Measurements from ENCODE around the gene SLF2.

DNA sequence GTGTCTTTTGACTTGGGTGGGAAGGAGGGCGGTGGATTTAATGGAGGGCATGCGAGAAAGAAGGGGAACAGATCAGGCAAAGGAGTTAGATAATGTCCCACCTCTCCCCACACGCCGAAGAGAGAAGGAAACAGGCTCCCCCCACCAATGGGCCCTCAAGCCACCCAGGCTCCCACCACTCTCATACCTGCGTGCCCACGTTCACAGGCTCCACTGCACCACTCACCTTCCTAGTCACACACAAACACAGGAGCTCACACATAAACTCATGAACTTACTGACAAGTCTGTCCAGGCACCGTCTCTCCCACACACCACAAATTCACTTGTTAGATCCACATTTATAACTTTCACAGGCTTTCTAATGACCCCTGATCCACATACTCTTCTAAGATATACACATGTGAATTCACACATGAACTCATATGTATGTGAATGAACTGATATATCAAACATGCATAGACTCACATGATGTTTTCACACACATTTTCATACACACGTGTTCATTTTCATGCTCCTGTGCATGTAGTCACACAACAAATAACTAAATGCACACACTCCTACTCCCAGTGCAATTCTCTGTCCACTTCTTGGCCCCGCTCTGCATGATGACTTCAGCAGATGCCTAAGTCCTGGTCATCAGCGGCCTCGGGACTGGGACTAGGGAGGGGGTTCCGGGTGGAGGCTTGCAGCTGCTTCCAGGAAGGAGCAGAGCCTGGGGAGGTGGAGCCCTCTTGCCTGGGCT lies 88.3 kb downstream of the SLF2 start:
- TF ChIP-seq CTCF (IDR thresholded peaks at IDR 0.05; ENCODE audit: insufficient read depth, low read depth, low read length) (no peak), EZH2 (IDR thresholded peaks at IDR 0.05; ENCODE audit: insufficient read depth, low read length) (no peak)
